OCI-LY7 (cell line): ENCODE results near the gene EPHA6. TPM values are rescaled to one million over a fixed set of nuclear protein-coding genes. Genes with fewer than 3 reads are reported as not detected.

ENCODE experiments used
- BruUV-seq: library from RNA; stranded (reverse); fragments of 400-500 nt; replicated peaks from 2 replicates; lab custom pipeline; 2021; lab: Mats Ljungman, UMichigan
- CTCF ChIA-PET: fragments of 300-600 bp; sonication (Branson Sonifier 250); formaldehyde crosslinking; loops from one replicate; lab custom pipeline; 2022; ENCODE audit warnings: antibody characterized with exemption; ENCODE audit not compliant: unreplicated experiment; lab: Charles Lee
- POLR2A ChIA-PET: fragments of 300-600 bp; sonication (Branson Sonifier 250); formaldehyde crosslinking; loops from one replicate; lab custom pipeline; 2022; ENCODE audit warnings: antibody characterized with exemption; lab: Charles Lee
- DNase-seq: peaks from one replicate; pipeline ENCODE4 v3.0.0-alpha.2; 2015; ENCODE audit warnings: low spot score
- H2AFZ ChIP-seq: fragments of 200-600 bp; sonication (generic), shearing (Covaris generic); 2 replicates; pipeline ENCODE4 v1.6.1; 2014; ENCODE audit warnings: mild to moderate bottlenecking, antibody characterized with exemption, low read length, moderate library complexity
- H3K27ac ChIP-seq: fragments of 200-600 bp; sonication (generic); 2 replicates; pipeline ENCODE4 v1.5.1; 2014; ENCODE audit warnings: mixed run types, low read depth, mild to moderate bottlenecking, moderate library complexity, low read length, inconsistent platforms; ENCODE audit not compliant: poor library complexity, severe bottlenecking
- H3K36me3 ChIP-seq: fragments of 200-600 bp; sonication (generic); 2 replicates; pipeline ENCODE4 v1.6.1; 2014; ENCODE audit warnings: mild to moderate bottlenecking, antibody characterized with exemption, low read length, moderate library complexity, mixed read lengths; ENCODE audit not compliant: insufficient read depth
- H3K4me1 ChIP-seq: fragments of 200-600 bp; sonication (generic); 2 replicates; pipeline ENCODE4 v1.5.1; 2014; ENCODE audit warnings: mild to moderate bottlenecking, low read length; ENCODE audit not compliant: insufficient read depth, poor library complexity, severe bottlenecking
- H3K4me2 ChIP-seq: fragments of 200-600 bp; sonication (generic); 2 replicates; pipeline ENCODE4 v1.6.1; 2014; ENCODE audit warnings: mild to moderate bottlenecking, low read length
- H3K4me3 ChIP-seq: fragments of 200-600 bp; sonication (generic); 2 replicates; pipeline ENCODE4 v1.5.1; 2014; ENCODE audit warnings: mild to moderate bottlenecking, low read depth, low read length; ENCODE audit not compliant: poor library complexity, severe bottlenecking
- H3K79me2 ChIP-seq: fragments of 200-600 bp; sonication (generic); 2 replicates; pipeline ENCODE4 v1.6.1; 2016; ENCODE audit warnings: low read depth, mild to moderate bottlenecking, low read length, moderate library complexity, mixed read lengths; ENCODE audit not compliant: insufficient read depth
- H3K9me2 ChIP-seq: fragments of 200-600 bp; sonication (generic); 2 replicates; pipeline ENCODE4 v1.6.1; 2016; ENCODE audit warnings: mild to moderate bottlenecking, low read length, mixed read lengths; ENCODE audit not compliant: insufficient read depth
- H3K9me3 ChIP-seq: fragments of 200-600 bp; sonication (generic); 2 replicates; pipeline ENCODE4 v1.6.1; 2014; ENCODE audit warnings: mild to moderate bottlenecking, mixed run types, low read length, mixed read lengths
- H4K20me1 ChIP-seq: fragments of 200-600 bp; sonication (generic); 2 replicates; pipeline ENCODE4 v1.6.1; 2014; ENCODE audit warnings: mild to moderate bottlenecking, antibody characterized with exemption, low read length, moderate library complexity, mixed read lengths; ENCODE audit not compliant: insufficient read depth
- EZH2phosphoT487 ChIP-seq: fragments of 200-600 bp; sonication (generic); IDR thresholded peaks from 2 replicates; pipeline ENCODE4 v1.6.1; 2018; ENCODE audit warnings: low read depth, borderline replicate concordance, mild to moderate bottlenecking, mixed run types, antibody characterized with exemption, low read length, moderate library complexity, mixed read lengths
- intact Hi-C: fragments of 100-400 bp; cut with micrococcal nuclease; formaldehyde crosslinking; loops from one replicate; pipeline ENCODE4 v1.10.0; 2022; ENCODE audit not compliant: unreplicated experiment
- total RNA-seq, 2 experiments: library from RNA; depleted of rRNA in 1 of 2; stranded (reverse); fragments of >200 nt in 1 of 2; shearing (Covaris generic) in 1 of 2; gene quantifications; 2 replicates each; pipeline ENCODE4 v1.2.3, GENCODE V29; 2014 to 2022
- TF ChIP-seq, protein P1 (sequence below): fragments of 200-600 bp; sonication (generic); conservative IDR thresholded peaks from 2 replicates; pipeline ENCODE4 v1.5.1; 2014; ENCODE audit warnings: mild to moderate bottlenecking, antibody characterized with exemption, low read length, moderate library complexity, mixed read lengths

EPHA6 gene
- total RNA-seq, 2 experiments from 2014 or later, result not detected

DNA sequence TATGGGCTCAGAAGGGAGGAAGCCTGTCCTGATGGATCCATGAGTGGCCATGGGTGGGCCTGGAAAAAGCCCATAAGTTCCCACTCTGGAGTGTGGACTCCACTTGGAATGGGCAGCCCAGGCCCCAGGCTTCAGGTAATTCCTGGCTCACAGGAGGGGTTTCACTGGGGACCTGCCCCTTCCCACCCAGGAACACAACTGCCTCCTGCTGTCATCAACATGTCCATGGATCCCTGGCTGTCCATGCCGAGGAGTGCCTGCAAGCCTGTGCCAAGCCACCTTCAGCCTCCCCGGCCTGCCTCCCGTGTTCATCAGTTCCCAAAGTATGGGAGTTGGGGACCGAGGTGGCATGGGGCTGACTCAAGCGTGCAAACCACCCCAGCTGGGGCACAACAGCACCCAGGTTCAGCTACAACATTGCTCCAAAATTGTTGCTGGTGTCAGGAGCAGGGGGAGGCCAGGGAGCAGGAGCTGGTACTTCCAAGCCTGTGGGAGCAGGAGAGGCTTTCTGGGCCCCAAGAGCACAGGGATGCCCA, 479.3 kb downstream of the EPHA6 start:
- no peak overlapping the region for H3K27ac ChIP-seq
- DNase-seq, result no peak
- intact Hi-C loops, result no loop called here
- no peaks in the 10 kb centered on the region for H3K9me2 ChIP-seq
- H2AFZ ChIP-seq, result no peak overlapping the region
- no peaks in the 10 kb centered on the region for H3K4me1 ChIP-seq
- ChIA-PET CTCF (no interaction called here), POLR2A (no interaction called here)
- no peaks in the 10 kb centered on the region for H4K20me1 ChIP-seq
- H3K4me3 ChIP-seq, result no peak overlapping the region
- BruUV-seq, result no TSS peak
- no peaks in the 10 kb centered on the region for H3K36me3 ChIP-seq
- no peaks in the 10 kb centered on the region for H3K9me3 ChIP-seq
- TF ChIP-seq EZH2phosphoT487, result no peak
- TF ChIP-seq, protein P1, sequence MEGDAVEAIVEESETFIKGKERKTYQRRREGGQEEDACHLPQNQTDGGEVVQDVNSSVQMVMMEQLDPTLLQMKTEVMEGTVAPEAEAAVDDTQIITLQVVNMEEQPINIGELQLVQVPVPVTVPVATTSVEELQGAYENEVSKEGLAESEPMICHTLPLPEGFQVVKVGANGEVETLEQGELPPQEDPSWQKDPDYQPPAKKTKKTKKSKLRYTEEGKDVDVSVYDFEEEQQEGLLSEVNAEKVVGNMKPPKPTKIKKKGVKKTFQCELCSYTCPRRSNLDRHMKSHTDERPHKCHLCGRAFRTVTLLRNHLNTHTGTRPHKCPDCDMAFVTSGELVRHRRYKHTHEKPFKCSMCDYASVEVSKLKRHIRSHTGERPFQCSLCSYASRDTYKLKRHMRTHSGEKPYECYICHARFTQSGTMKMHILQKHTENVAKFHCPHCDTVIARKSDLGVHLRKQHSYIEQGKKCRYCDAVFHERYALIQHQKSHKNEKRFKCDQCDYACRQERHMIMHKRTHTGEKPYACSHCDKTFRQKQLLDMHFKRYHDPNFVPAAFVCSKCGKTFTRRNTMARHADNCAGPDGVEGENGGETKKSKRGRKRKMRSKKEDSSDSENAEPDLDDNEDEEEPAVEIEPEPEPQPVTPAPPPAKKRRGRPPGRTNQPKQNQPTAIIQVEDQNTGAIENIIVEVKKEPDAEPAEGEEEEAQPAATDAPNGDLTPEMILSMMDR, result no peak
- H3K4me2 ChIP-seq, result no peak overlapping the region
- no peaks in the 10 kb centered on the region for H3K79me2 ChIP-seq

DNA sequence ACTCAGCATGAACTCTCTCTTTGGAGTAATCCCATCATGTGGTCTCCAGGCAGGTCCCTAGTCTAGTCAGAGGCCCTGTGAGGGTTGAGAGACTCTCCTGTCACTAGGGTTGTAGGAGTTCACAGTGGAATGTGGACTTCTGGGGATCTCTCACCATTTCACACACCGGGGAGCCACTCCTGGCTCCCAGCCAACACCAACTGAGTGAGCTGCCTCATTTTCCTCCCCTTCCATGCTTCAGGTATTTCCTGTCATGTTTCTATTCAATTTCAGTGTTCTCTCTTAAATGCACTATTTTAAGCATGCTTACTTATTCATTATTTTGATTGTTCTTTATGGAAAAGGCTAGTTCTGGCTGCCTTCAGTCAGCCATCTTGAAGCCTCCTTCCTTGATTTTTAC, 482.6 kb downstream of the EPHA6 start:
- Histone ChIP-seq H3K9me2 (no peaks in the 10 kb centered on the region), H3K36me3 (no peaks in the 10 kb centered on the region), H4K20me1 (no peaks in the 10 kb centered on the region), H2AFZ (no peak overlapping the region), H3K4me2 (no peak overlapping the region), H3K27ac (no peak overlapping the region), H3K9me3 (no peaks in the 10 kb centered on the region), H3K4me3 (no peak overlapping the region), H3K4me1 (no peaks in the 10 kb centered on the region), H3K79me2 (no peaks in the 10 kb centered on the region)
- intact Hi-C loops, result no loop called here
- ChIA-PET CTCF (no interaction called here), POLR2A (no interaction called here)
- DNase-seq, result no peak
- no peak for TF ChIP-seq EZH2phosphoT487
- TF ChIP-seq, protein P1, result no peak
- no TSS peak for BruUV-seq

DNA sequence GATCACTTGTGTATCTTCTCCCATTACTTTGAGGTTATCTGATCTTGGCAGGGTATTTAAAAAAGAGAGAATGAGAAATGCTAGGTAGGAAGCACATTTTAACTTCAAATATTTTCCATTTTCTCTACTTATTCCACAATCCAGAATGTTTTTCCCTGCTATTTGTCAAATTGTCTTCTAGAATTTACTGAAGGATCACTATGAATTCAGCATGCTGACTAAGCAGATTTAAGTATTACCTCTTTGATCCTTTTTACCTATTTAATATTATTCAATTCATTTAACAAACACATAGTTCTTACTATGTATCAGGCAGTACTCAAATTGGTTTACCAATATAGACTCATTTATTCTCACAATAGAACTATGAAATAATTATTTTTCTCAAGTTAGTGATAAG, 486.7 kb downstream of the EPHA6 start:
- Histone ChIP-seq H3K4me1 (no peaks in the 10 kb centered on the region), H3K4me3 (no peak overlapping the region), H3K27ac (no peak overlapping the region), H3K9me2 (no peaks in the 10 kb centered on the region), H4K20me1 (no peaks in the 10 kb centered on the region), H3K4me2 (no peak overlapping the region), H3K36me3 (no peaks in the 10 kb centered on the region), H2AFZ (no peak overlapping the region), H3K79me2 (no peaks in the 10 kb centered on the region), H3K9me3 (no peaks in the 10 kb centered on the region)
- BruUV-seq, result no TSS peak
- ChIA-PET POLR2A (no interaction called here), CTCF (no interaction called here)
- TF ChIP-seq, protein P1, result no peak
- TF ChIP-seq EZH2phosphoT487, result no peak
- intact Hi-C loops, result no loop called here
- DNase-seq, result no peak
